SHP77 treated with DMSO at 0.1 percent for 48 hours (cell line): ENCODE results near the gene AADACL4.
"Not testable (repeated sequence)": the region's sequence is repeated elsewhere in the genome, so short reads cannot be mapped to it uniquely, and the experiment has no call there.

Experiments
- DNase-seq: peaks from one replicate; lab custom pipeline; 2025; lab: John Stamatoyannopoulos, UW

Gene AADACL4

DNA sequence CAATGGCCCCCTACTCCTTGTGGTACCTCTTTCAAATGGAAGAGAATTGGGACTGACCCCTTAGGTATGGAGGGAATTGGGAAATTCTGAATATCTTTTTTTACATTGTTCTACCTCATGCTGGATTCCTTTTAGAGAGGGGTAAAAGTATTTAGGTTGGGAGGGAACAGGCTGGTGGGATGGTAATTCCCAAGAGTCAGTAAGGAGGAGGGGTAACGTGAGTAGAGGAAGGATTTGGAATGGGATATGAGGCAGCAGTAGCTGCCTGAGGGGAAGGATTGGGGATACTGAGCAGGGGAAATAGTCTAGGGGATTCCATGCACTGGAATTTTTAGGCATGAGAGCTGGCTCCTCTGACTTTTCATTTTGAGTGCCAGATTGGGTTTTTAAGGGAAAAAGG lies 68.2 kb downstream of the AADACL4 start:
- DNase-seq, result no peak

DNA sequence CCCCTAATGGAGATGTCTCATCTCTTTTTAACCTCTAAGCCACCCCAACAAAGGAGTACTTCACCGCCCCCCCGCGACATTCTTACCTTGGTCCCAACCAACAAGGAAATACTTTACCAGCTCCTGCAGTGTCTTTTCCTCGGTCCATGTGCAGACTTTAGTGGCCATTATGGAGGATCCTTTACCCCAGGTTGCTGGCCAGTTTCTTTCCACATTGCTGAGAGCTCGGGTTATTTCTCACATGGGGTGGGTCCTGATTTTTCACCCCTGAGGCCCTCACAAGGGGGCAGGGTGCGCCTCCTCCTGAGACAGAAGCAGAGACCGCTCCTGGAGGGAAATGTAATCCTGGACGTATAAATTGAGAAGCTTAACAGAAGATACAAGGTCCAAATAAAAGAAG lies 69.0 kb downstream of the AADACL4 start:
- no peak for DNase-seq

DNA sequence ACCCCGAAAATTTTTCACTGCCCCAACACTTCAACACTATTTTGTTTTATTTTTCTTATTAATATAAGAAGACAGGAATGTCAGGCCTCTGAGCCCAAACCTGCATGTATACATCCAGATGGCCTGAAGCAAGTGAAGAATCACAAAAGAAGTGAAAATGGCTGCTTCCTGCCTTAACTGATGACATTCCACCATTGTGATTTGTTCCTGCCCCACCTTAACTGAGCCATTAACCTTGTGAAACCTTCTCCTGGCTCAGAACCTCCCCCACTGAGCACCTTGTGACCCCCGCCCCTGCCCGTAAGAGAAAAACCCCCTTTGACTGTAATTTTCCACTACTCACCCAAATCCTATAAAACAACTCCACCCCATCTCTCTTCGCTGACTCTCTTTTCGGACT lies 69.8 kb downstream of the AADACL4 start:
- DNase-seq, result not testable (repeated sequence)

DNA sequence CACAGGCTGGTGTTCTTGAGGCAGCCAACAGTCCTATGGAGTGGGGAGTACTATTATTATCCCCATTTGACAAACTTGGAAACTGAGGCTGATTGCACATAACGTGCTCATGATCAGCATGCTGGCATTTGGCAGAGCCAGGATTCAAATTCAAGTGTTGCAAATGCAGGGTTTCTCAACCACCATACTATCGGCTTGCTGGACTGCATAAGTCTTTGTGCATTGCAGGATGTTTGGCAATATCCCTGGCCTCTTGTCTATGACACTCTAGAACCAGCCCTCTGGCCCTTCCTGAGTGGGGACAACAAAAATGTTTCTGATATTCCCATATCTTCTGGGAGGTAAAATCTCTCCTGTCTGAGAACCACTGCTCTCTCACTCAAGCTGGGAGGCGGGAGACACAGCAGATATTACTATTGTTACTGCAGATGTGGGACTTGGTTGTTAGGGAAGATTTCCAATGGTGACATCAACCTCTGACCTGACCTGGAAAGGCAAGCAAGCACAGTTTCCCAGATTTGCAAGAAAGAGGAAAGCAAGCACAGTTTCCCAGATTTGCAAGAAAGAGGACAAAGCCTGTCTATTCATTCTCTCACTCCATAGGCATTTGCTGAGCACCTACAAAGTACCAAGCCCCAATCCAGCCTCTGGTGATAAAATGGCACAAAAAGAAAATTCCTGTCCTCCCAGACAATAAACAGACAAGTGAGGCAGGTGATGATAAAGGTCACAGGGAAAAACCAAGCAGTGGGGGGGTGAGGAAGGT lies 71.0 kb downstream of the AADACL4 start:
- DNase-seq, result no peak

DNA sequence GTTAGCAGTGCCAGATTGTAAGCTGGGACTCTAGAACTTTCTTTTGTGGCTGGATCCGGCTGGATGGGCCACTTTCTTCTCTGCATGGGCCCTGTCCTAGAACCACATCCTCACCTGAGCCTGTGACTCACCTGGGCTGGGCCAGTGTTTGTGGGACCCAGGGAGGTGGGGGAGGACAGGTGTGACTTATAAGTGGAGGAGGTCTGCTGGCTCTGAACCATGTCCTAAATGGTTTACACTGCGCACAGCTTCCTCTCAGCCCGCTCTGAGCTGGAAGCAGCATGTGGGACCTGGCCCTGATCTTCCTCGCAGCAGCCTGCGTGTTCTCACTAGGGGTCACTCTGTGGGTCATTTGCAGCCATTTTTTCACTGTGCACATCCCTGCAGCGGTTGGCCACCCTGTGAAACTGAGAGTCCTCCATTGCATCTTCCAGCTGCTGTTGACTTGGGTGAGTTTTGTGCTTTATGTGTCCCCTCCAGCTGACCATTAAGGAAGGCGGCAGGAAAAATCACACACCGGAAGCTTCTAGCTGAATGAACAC lies 72.1 kb downstream of the AADACL4 start, which contains the start of gene AADACL3:
Gene AADACL3, plus strand, starts transcription at position 215 of the 542 bp plus-strand sequence. Its CDS starts 67 bp downstream, at position 282.
- DNase-seq, result no peak
